IMR-90 (cell line): ENCODE results near the gene HHIPL1. TPM values are rescaled to one million over a fixed set of nuclear protein-coding genes. Genes with fewer than 3 reads are reported as not detected.

Experiments used
- ATAC-seq: fragments of 200-7000 bp; cut with Tn5 transposase; 2 replicates; pipeline ENCODE4 v1.9.1; 2020; ENCODE audit warnings: low read depth, mild to moderate bottlenecking, moderate library complexity
- BruUV-seq: library from RNA; stranded (reverse); fragments of 400-500 nt; replicated peaks from 2 replicates; lab custom pipeline; 2021; lab: Mats Ljungman, UMichigan
- CTCF ChIA-PET: fragments of 300-600 bp; formaldehyde crosslinking; extraction: SDS; loops from one replicate; lab custom pipeline; 2021; ENCODE audit warnings: antibody characterized with exemption; lab: Yijun Ruan, JAX
- POLR2A ChIA-PET: fragments of 300-600 bp; sonication (Branson Sonifier 250); formaldehyde crosslinking; loops from one replicate; lab custom pipeline; 2022; ENCODE audit warnings: antibody characterized with exemption; ENCODE audit not compliant: unreplicated experiment; lab: Charles Lee
- DNase-seq: peaks from one replicate; pipeline ENCODE4 v3.0.0; 2013
- H2AFZ ChIP-seq: replicated peaks from 2 replicates; pipeline ENCODE3; 2013; ENCODE audit warnings: low read length, mild to moderate bottlenecking; ENCODE audit not compliant: poor library complexity
- H2AK5ac ChIP-seq: 2 replicates; pipeline ENCODE4 v1.6.1; 2013; ENCODE audit warnings: low read depth, low read length, inconsistent platforms
- H2AK9ac ChIP-seq: replicated peaks from 2 replicates; pipeline ENCODE3; 2013; ENCODE audit warnings: mild to moderate bottlenecking, low read depth, low read length, moderate library complexity; ENCODE audit not compliant: poor library complexity
- H2BK120ac ChIP-seq: 2 replicates; pipeline ENCODE4 v1.6.1; 2013; ENCODE audit warnings: low read depth, low read length, inconsistent platforms
- H2BK15ac ChIP-seq: 3 replicates; pipeline ENCODE4 v1.6.1; 2013; ENCODE audit warnings: low read depth, low read length, inconsistent platforms
- H2BK20ac ChIP-seq: 2 replicates; pipeline ENCODE4 v1.6.1; 2013; ENCODE audit warnings: low read depth, mild to moderate bottlenecking, inconsistent platforms, low read length, moderate library complexity
- H2BK5ac ChIP-seq: 2 replicates; pipeline ENCODE4 v1.6.1; 2013; ENCODE audit warnings: mild to moderate bottlenecking, low read depth, low read length, inconsistent platforms; ENCODE audit not compliant: poor library complexity, severe bottlenecking
- H3K14ac ChIP-seq: replicated peaks from 2 replicates; pipeline ENCODE4 v1.6.1; 2013; ENCODE audit warnings: low read depth, low read length, inconsistent platforms
- H3K18ac ChIP-seq: 2 replicates; pipeline ENCODE4 v1.6.1; 2013; ENCODE audit warnings: low read depth, low read length, control low read depth
- H3K23ac ChIP-seq: 2 replicates; pipeline ENCODE4 v1.6.1; 2013; ENCODE audit warnings: low read depth, low read length, inconsistent platforms
- H3K27ac ChIP-seq: 2 replicates; pipeline ENCODE4 v1.5.1; 2013; ENCODE audit warnings: mild to moderate bottlenecking, control low read depth, low read length; ENCODE audit not compliant: insufficient read depth
- H3K27me3 ChIP-seq: 2 replicates; pipeline ENCODE4 v1.6.1; 2013; ENCODE audit warnings: low read length; ENCODE audit not compliant: control insufficient read depth, insufficient read depth
- H3K36me3 ChIP-seq: 2 replicates; pipeline ENCODE4 v1.6.1; 2013; ENCODE audit warnings: low read length, mixed read lengths; ENCODE audit not compliant: control insufficient read depth, insufficient read depth
- H3K4ac ChIP-seq: 2 replicates; pipeline ENCODE4 v1.6.1; 2013; ENCODE audit warnings: low read depth, low read length, inconsistent platforms
- H3K4me1 ChIP-seq: 2 replicates; pipeline ENCODE4 v1.6.1; 2013; ENCODE audit warnings: low read length, mixed read lengths; ENCODE audit not compliant: control insufficient read depth, insufficient read depth
- H3K4me2 ChIP-seq: 2 replicates; pipeline ENCODE4 v1.6.1; 2013; ENCODE audit warnings: low read depth, mild to moderate bottlenecking, control low read depth, low read length, moderate library complexity
- H3K4me3 ChIP-seq: 2 replicates; pipeline ENCODE4 v1.5.1; 2013; ENCODE audit warnings: low read depth, mild to moderate bottlenecking, control low read depth, low read length, moderate library complexity; ENCODE audit not compliant: insufficient read depth
- H3K56ac ChIP-seq: 2 replicates; pipeline ENCODE4 v1.6.1; 2013; ENCODE audit warnings: low read length, inconsistent platforms; ENCODE audit not compliant: insufficient read depth; ENCODE audit errors: extremely low read depth
- H3K79me1 ChIP-seq, 2 experiments: 2 replicates each; pipeline ENCODE4 v1.6.1; 2013; ENCODE audit warnings: low read length in 2 of 2, inconsistent platforms in 1 of 2, low read depth in 1 of 2
- H3K9ac ChIP-seq: 2 replicates; pipeline ENCODE4 v1.6.1; 2013; ENCODE audit warnings: low read depth, low read length, control low read depth
- H3K9me1 ChIP-seq: 2 replicates; pipeline ENCODE4 v1.6.1; 2013; ENCODE audit warnings: low read length, inconsistent platforms; ENCODE audit not compliant: insufficient read depth
- H3K9me3 ChIP-seq: 2 replicates; pipeline ENCODE4 v1.6.1; 2013; ENCODE audit warnings: low read length; ENCODE audit not compliant: control insufficient read depth, insufficient read depth
- H4K20me1 ChIP-seq: 2 replicates; pipeline ENCODE4 v1.6.1; 2013; ENCODE audit warnings: low read length, inconsistent platforms; ENCODE audit not compliant: insufficient read depth
- H4K5ac ChIP-seq: 2 replicates; pipeline ENCODE4 v1.6.1; 2013; ENCODE audit warnings: mild to moderate bottlenecking, low read depth, low read length, control low read depth
- H4K8ac ChIP-seq, 2 experiments: 2 replicates each; pipeline ENCODE4 v1.6.1; 2013; ENCODE audit warnings: low read depth in 2 of 2, low read length in 2 of 2, control low read depth in 1 of 2, inconsistent platforms in 1 of 2
- H4K91ac ChIP-seq: 2 replicates; pipeline ENCODE4 v1.6.1; 2013; ENCODE audit warnings: low read depth, low read length, inconsistent platforms; ENCODE audit not compliant: insufficient read depth
- BHLHE40 ChIP-seq: fragments of 150-350 bp; IDR thresholded peaks from 2 replicates; pipeline ENCODE4 v1.6.1; 2016; ENCODE audit warnings: mild to moderate bottlenecking, low read depth, low read length
- CEBPB ChIP-seq: IDR thresholded peaks from 2 replicates; pipeline ENCODE4 v1.6.1; 2012; ENCODE audit warnings: low read depth, low read length, improper control_type of control experiment
- CHD1 ChIP-seq: IDR thresholded peaks from 2 replicates; pipeline ENCODE4 v1.6.1; 2012; ENCODE audit warnings: low read depth, low read length, improper control_type of control experiment
- FOS ChIP-seq: fragments of 150-350 bp; IDR thresholded peaks from 2 replicates; pipeline ENCODE4 v1.6.1; 2016; ENCODE audit warnings: low read depth, low read length
- MAFK ChIP-seq: IDR thresholded peaks from 2 replicates; pipeline ENCODE4 v1.6.1; 2012; ENCODE audit warnings: low read depth, low read length, improper control_type of control experiment
- MAZ ChIP-seq: IDR thresholded peaks from 2 replicates; pipeline ENCODE4 v1.6.1; 2012; ENCODE audit warnings: low read depth, mild to moderate bottlenecking, low read length, improper control_type of control experiment, moderate library complexity, borderline replicate concordance
- MXI1 ChIP-seq: IDR thresholded peaks from 2 replicates; pipeline ENCODE4 v1.6.1; 2012; ENCODE audit warnings: low read depth, mild to moderate bottlenecking, low read length, moderate library complexity, borderline replicate concordance
- NFE2L2 ChIP-seq: fragments of 150-350 bp; IDR thresholded peaks from 2 replicates; pipeline ENCODE4 v1.6.1; 2016; ENCODE audit warnings: low read depth, mild to moderate bottlenecking, low read length
- POLR2A ChIP-seq: IDR thresholded peaks from 2 replicates; pipeline ENCODE4 v1.6.1; 2012; ENCODE audit warnings: mild to moderate bottlenecking, low read depth, low read length
- RAD21 ChIP-seq: IDR thresholded peaks from 2 replicates; pipeline ENCODE4 v1.6.1; 2012; ENCODE audit warnings: low read length, improper control_type of control experiment
- RCOR1 ChIP-seq: IDR thresholded peaks from 2 replicates; pipeline ENCODE4 v1.6.1; 2012; ENCODE audit warnings: mild to moderate bottlenecking, low read length, improper control_type of control experiment; ENCODE audit not compliant: insufficient replicate concordance
- RFX5 ChIP-seq: IDR thresholded peaks from 2 replicates; pipeline ENCODE4 v1.8.0; 2012; ENCODE audit warnings: low read depth, mild to moderate bottlenecking, low read length, moderate library complexity
- SMC3 ChIP-seq: fragments of 150-350 bp; IDR thresholded peaks from 2 replicates; pipeline ENCODE4 v1.6.1; 2016; ENCODE audit warnings: low read depth, mild to moderate bottlenecking, antibody characterized with exemption, low read length, moderate library complexity
- WGBS, 2 experiments: methylation state at CpG; one replicate each; pipeline versions ENCODE4 v1.1.5 to v1.1.7; 2013; ENCODE audit warnings: missing lambda C conversion rate in 2 of 2; ENCODE audit not compliant: insufficient read length in 1 of 2; ENCODE audit errors: extremely low coverage in 2 of 2; 5-methylcytosine and 5-hydroxymethylcytosine counted together
- dilution Hi-C: fragments of 300-500 bp; cut with HindIII; formaldehyde crosslinking; loops from one replicate; pipeline ENCODE4 v1.14.3; 2018; ENCODE audit warnings: low sequenced_read_pairs; ENCODE audit not compliant: unreplicated experiment
- in situ Hi-C: fragments of 300-500 bp; cut with MboI; formaldehyde crosslinking; loops from 3 replicates; pipeline ENCODE4 v1.14.3; 2019; ENCODE audit warnings: low sequenced_read_pairs, inconsistent platforms, mixed read lengths
- intact Hi-C: fragments of 100-400 bp; cut with micrococcal nuclease; formaldehyde crosslinking; loops from 2 replicates; pipeline ENCODE4 v1.10.0; 2022
- polyA plus RNA-seq, 3 experiments: library from polyadenylated mRNA; depleted of rRNA; stranded (reverse); fragments of >200 nt; gene quantifications; 2 replicates each; pipeline ENCODE4 v1.2.3, GENCODE V29; 2012; ENCODE audit warnings: low replicate concordance in 1 of 3
- total RNA-seq: library from RNA; depleted of rRNA; stranded (reverse); fragments of >200 nt; gene quantifications from 2 replicates; pipeline ENCODE4 v1.2.3, GENCODE V29; 2012
- TF ChIP-seq, protein P1 (sequence below): fragments of 150-350 bp; IDR thresholded peaks from 2 replicates; pipeline ENCODE4 v1.6.1; 2017; ENCODE audit warnings: mild to moderate bottlenecking, antibody characterized with exemption, low read length, low read depth
- TF ChIP-seq, protein P2 (sequence below): conservative IDR thresholded peaks from 2 replicates; pipeline ENCODE4 v1.5.1; 2012; ENCODE audit warnings: mild to moderate bottlenecking, low read depth, low read length, improper control_type of control experiment
- TF ChIP-seq, protein P3 (sequence below): fragments of 150-350 bp; IDR thresholded peaks from 2 replicates; pipeline ENCODE4 v1.6.1; 2016; ENCODE audit warnings: low read depth, mild to moderate bottlenecking, low read length, moderate library complexity, borderline replicate concordance

Gene HHIPL1
- total and polyA plus RNA-seq, 2 of the 4 experiments (the other 2 are of a cell fraction): 0.65 to 0.72 TPM

DNA sequence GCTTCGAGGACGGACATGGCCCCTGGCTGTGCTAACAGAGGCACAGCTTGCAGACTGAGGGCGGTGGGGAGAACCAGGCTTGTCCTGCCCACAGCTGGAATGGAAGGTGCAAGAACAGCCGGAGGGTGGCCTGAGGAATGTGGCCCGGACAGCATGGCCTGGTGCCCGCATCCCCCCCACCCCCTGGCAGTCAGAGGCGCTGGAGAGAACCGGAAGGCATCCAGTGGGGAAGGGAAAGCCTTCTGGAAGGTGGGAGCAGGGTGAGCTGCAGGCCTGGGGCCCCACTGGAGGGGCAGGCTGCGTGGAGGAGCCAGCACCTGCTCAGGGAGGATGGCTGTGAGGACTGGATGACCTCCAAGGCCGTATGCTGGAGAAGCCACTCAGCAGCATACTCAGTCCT, 31.0 kb downstream of the HHIPL1 start:
- no peak for TF ChIP-seq POLR2A
- TF ChIP-seq, protein P1, sequence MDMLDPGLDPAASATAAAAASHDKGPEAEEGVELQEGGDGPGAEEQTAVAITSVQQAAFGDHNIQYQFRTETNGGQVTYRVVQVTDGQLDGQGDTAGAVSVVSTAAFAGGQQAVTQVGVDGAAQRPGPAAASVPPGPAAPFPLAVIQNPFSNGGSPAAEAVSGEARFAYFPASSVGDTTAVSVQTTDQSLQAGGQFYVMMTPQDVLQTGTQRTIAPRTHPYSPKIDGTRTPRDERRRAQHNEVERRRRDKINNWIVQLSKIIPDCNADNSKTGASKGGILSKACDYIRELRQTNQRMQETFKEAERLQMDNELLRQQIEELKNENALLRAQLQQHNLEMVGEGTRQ: no peak
- TF ChIP-seq NFE2L2: no peak
- TF ChIP-seq MXI1: no peak
- TF ChIP-seq BHLHE40: no peak
- no peak for TF ChIP-seq RFX5
- TF ChIP-seq FOS: no peak
- no peak for TF ChIP-seq MAFK
- TF ChIP-seq, protein P2, sequence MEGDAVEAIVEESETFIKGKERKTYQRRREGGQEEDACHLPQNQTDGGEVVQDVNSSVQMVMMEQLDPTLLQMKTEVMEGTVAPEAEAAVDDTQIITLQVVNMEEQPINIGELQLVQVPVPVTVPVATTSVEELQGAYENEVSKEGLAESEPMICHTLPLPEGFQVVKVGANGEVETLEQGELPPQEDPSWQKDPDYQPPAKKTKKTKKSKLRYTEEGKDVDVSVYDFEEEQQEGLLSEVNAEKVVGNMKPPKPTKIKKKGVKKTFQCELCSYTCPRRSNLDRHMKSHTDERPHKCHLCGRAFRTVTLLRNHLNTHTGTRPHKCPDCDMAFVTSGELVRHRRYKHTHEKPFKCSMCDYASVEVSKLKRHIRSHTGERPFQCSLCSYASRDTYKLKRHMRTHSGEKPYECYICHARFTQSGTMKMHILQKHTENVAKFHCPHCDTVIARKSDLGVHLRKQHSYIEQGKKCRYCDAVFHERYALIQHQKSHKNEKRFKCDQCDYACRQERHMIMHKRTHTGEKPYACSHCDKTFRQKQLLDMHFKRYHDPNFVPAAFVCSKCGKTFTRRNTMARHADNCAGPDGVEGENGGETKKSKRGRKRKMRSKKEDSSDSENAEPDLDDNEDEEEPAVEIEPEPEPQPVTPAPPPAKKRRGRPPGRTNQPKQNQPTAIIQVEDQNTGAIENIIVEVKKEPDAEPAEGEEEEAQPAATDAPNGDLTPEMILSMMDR: no peak
- TF ChIP-seq CHD1: no peak
- TF ChIP-seq, protein P3, sequence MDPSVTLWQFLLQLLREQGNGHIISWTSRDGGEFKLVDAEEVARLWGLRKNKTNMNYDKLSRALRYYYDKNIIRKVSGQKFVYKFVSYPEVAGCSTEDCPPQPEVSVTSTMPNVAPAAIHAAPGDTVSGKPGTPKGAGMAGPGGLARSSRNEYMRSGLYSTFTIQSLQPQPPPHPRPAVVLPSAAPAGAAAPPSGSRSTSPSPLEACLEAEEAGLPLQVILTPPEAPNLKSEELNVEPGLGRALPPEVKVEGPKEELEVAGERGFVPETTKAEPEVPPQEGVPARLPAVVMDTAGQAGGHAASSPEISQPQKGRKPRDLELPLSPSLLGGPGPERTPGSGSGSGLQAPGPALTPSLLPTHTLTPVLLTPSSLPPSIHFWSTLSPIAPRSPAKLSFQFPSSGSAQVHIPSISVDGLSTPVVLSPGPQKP: no peak
- TF ChIP-seq SMC3: no peak
- TF ChIP-seq MAZ: no peak
- no peak for TF ChIP-seq CEBPB
- TF ChIP-seq RAD21: no peak
- no peak for TF ChIP-seq RCOR1
- 60% methylated on average over 1 of the region's 10 CpGs; no CpG with 5 or more reads in 1 of the 2 experiments for WGBS, 2 experiments
- H3K23ac ChIP-seq: no peak overlapping the region
- POLR2A ChIA-PET: no interaction called here
- no peak overlapping the region for H3K14ac ChIP-seq
- DNase-seq (no peak), ATAC-seq (no peak)
- no peaks in the 10 kb centered on the region for H4K20me1 ChIP-seq
- no peak overlapping the region for H2AK5ac ChIP-seq
- no peak overlapping the region for H3K56ac ChIP-seq
- no peak overlapping the region for H4K91ac ChIP-seq
- no peaks in the 10 kb centered on the region for H3K4me1 ChIP-seq
- dilution Hi-C loops: no loop called here
- H3K9me3 ChIP-seq: peaks cover 18% of the 10 kb centered on the region
- H4K5ac ChIP-seq: no peak overlapping the region
- BruUV-seq: no TSS peak
- no peak overlapping the region for H3K4ac ChIP-seq
- no peak overlapping the region for H2BK20ac ChIP-seq
- no peaks in the 10 kb centered on the region for H3K36me3 ChIP-seq
- H4K8ac ChIP-seq: no peak overlapping the region
- in situ Hi-C loops: no loop called here
- no peak overlapping the region for H3K4me3 ChIP-seq
- no peak overlapping the region for H2AK9ac ChIP-seq
- H3K27ac ChIP-seq: no peak overlapping the region
- no peak overlapping the region for H3K9ac ChIP-seq
- no peak overlapping the region for H3K4me2 ChIP-seq
- CTCF ChIA-PET: no interaction called here
- peak overlapping the region; percentile 43 for H2AFZ ChIP-seq
- no peak overlapping the region for H2BK120ac ChIP-seq
- H3K79me1 ChIP-seq: no peaks in the 10 kb centered on the region
- intact Hi-C loops: no loop called here
- H2BK15ac ChIP-seq: no peak overlapping the region
- no peak overlapping the region for H2BK5ac ChIP-seq
- H3K27me3 ChIP-seq: peaks cover 14% of the 10 kb centered on the region; the same call in 1 of the 2 replicates
- H3K9me1 ChIP-seq: no peaks in the 10 kb centered on the region
- no peak overlapping the region for H3K18ac ChIP-seq
